GM12878 (cell line): Measurements from ENCODE around the gene CRNKL1. TPM values are rescaled to one million over a fixed set of nuclear protein-coding genes. Genes with fewer than 3 reads are reported as not detected.

ENCODE experiments used
- ATAC-seq: fragments of 200-7000 bp; cut with Tn5 transposase; 3 replicates; pipeline ENCODE4 v1.9.1; 2020; ENCODE audit warnings: mild to moderate bottlenecking, moderate library complexity
- BruUV-seq: library from RNA; stranded (reverse); fragments of 400-500 nt; replicated peaks from 2 replicates; lab custom pipeline; 2021; lab: Mats Ljungman, UMichigan
- CTCF ChIA-PET: fragments of 300-600 bp; sonication (Branson Sonifier 250); formaldehyde crosslinking; extraction: SDS; loops from one replicate; lab custom pipeline; 2021; ENCODE audit warnings: inconsistent platforms; lab: Yijun Ruan, JAX
- POLR2A ChIA-PET: fragments of 350-600 bp; formaldehyde crosslinking; extraction: SDS; loops from one replicate; lab custom pipeline; 2021; ENCODE audit warnings: inconsistent platforms; lab: Charles Lee
- RAD21 ChIA-PET: fragments of 300-600 bp; sonication (Branson Sonifier 250); formaldehyde crosslinking; loops from one replicate; lab custom pipeline; 2023; ENCODE audit warnings: antibody characterized with exemption; ENCODE audit not compliant: unreplicated experiment; lab: Charles Lee
- SMC1A ChIA-PET: fragments of 300-600 bp; sonication (Branson Sonifier 250); formaldehyde crosslinking; loops from one replicate; lab custom pipeline; 2023; ENCODE audit not compliant: unreplicated experiment, uncharacterized antibody; lab: Charles Lee
- DNase-seq: peaks from one replicate; pipeline ENCODE4 v3.0.0-alpha.2; 2011; ENCODE audit warnings: low read depth, low spot score
- FAIRE-seq: peaks from 3 replicates; lab custom pipeline; 2011; peaks lifted over from hg19 to GRCh38; lab: Jason Lieb, UNC
- H2AFZ ChIP-seq: 2 replicates; pipeline ENCODE4 v1.6.0; 2011; ENCODE audit warnings: low read depth, low read length, control low read depth; ENCODE audit not compliant: control insufficient read depth
- H3K27ac ChIP-seq: 2 replicates; pipeline ENCODE4 v1.5.1; 2011; ENCODE audit warnings: control low read depth; ENCODE audit not compliant: control insufficient read depth, insufficient read depth
- H3K27me3 ChIP-seq, 2 experiments: replicated peaks in 1 of 2; 2 replicates each; pipeline versions ENCODE4 v1.6.0 to v1.6.1; 2011; ENCODE audit warnings: low read length in 1 of 2; ENCODE audit not compliant: control insufficient read depth in 2 of 2, insufficient read depth in 2 of 2
- H3K36me3 ChIP-seq, 2 experiments: 2 replicates each; pipeline ENCODE4 v1.5.1; 2011; ENCODE audit warnings: low read length in 1 of 2; ENCODE audit not compliant: control insufficient read depth in 2 of 2, insufficient read depth in 2 of 2
- H3K4me1 ChIP-seq: 2 replicates; pipeline ENCODE4 v1.6.1; 2011; ENCODE audit warnings: mild to moderate bottlenecking, low read length, moderate library complexity, mixed read lengths; ENCODE audit not compliant: control insufficient read depth, insufficient read depth
- H3K4me2 ChIP-seq: 2 replicates; pipeline ENCODE4 v1.6.0; 2011; ENCODE audit warnings: control low read depth; ENCODE audit not compliant: control insufficient read depth, insufficient read depth
- H3K4me3 ChIP-seq: fragments of 200-600 bp; sonication (generic); 2 replicates; pipeline ENCODE4 v1.5.1; 2016
- H3K79me2 ChIP-seq: 2 replicates; pipeline ENCODE4 v1.6.0; 2011; ENCODE audit warnings: low read length; ENCODE audit not compliant: control insufficient read depth, insufficient read depth
- H3K9ac ChIP-seq: 2 replicates; pipeline ENCODE4 v1.8.0; 2011; ENCODE audit warnings: low read length, control low read depth, mixed read lengths; ENCODE audit not compliant: control insufficient read depth, insufficient read depth
- H3K9me3 ChIP-seq: replicated peaks from 3 replicates; pipeline ENCODE4 v1.5.1; 2011; ENCODE audit warnings: mild to moderate bottlenecking, low read length; ENCODE audit not compliant: control insufficient read depth, insufficient read depth
- H4K20me1 ChIP-seq: 2 replicates; pipeline ENCODE4 v1.6.0; 2011; ENCODE audit not compliant: control insufficient read depth, insufficient read depth
- CREB1 ChIP-seq: IDR thresholded peaks from 2 replicates; pipeline ENCODE4 v1.6.1; 2012; ENCODE audit warnings: low read depth, mild to moderate bottlenecking, inconsistent platforms
- EP300 ChIP-seq, 2 experiments: fragments of 150-350 bp in 1 of 2; IDR thresholded peaks; 2 replicates each; pipeline ENCODE4 v1.6.1; 2011 to 2012; ENCODE audit warnings: low read depth in 2 of 2, low read length in 2 of 2, borderline replicate concordance in 1 of 2, improper control_type of control experiment in 1 of 2, inconsistent platforms in 1 of 2; ENCODE audit not compliant: control insufficient read depth in 1 of 2
- HDAC2 ChIP-seq: fragments of 200-600 bp; sonication (generic); IDR thresholded peaks from 2 replicates; pipeline ENCODE4 v1.6.1; 2017
- HDAC6 ChIP-seq: fragments of 200-600 bp; sonication (generic); IDR thresholded peaks from one replicate; pipeline ENCODE4 v1.8.0; 2017; ENCODE audit warnings: antibody characterized with exemption; ENCODE audit not compliant: unreplicated experiment
- MTA2 ChIP-seq: fragments of 450-650 bp; IDR thresholded peaks from 2 replicates; pipeline ENCODE4 v1.6.1; 2016; ENCODE audit warnings: low read depth, mild to moderate bottlenecking, moderate library complexity
- SMC3 ChIP-seq: IDR thresholded peaks from 2 replicates; pipeline ENCODE4 v1.6.1; 2011; ENCODE audit warnings: low read length, improper control_type of control experiment, borderline replicate concordance
- ZNF622 ChIP-seq: fragments of 450-650 bp; IDR thresholded peaks from 2 replicates; pipeline ENCODE4 v1.6.1; 2017; ENCODE audit warnings: mild to moderate bottlenecking, inconsistent platforms
- WGBS: methylation state at CpG from one replicate; pipeline ENCODE4 v1.1.6; 2016; ENCODE audit warnings: low lambda C conversion rate; ENCODE audit not compliant: insufficient replicate concordance, insufficient coverage; ENCODE audit errors: missing lambda C conversion rate; 5-methylcytosine and 5-hydroxymethylcytosine counted together
- in situ Hi-C: fragments of 300-500 bp; cut with MboI; formaldehyde crosslinking; loops from 9 replicates; pipeline ENCODE4 v1.14.3; 2018; ENCODE audit warnings: mixed read lengths
- intact Hi-C: fragments of 100-400 bp; cut with micrococcal nuclease; formaldehyde crosslinking; loops from one replicate; pipeline ENCODE4 v1.14.2; 2022; ENCODE audit not compliant: unreplicated experiment
- polyA plus RNA-seq, 11 experiments: library from polyadenylated mRNA; depleted of rRNA in 4 of 11; unstranded in 6 of 11; stranded (reverse) in 5 of 11; fragments of >200 nt; fragmentation: Nextera tagmentation in 4 of 11; fragmentation: Illumina TruSeq in 1 of 11; extraction: Ambion mirVana in 4 of 11; extraction: Trizol in 1 of 11; gene quantifications; 1 replicate in 1 of 11; 2 replicates in 10 of 11; pipeline versions ENCODE4 v1.2.1 to v1.2.3, GENCODE V29; 2011 to 2016; ENCODE audit warnings: inconsistent platforms in 2 of 11, missing spikeins in 2 of 11, low read depth in 1 of 11
- total RNA-seq, 4 experiments: library from RNA; depleted of rRNA in 3 of 4; stranded (reverse); fragments of >200 nt in 3 of 4; fragmentation: Illumina TruSeq in 1 of 4; extraction: Trizol in 1 of 4; gene quantifications; 2 replicates each; pipeline versions ENCODE4 v1.2.1 to v1.2.3, GENCODE V29; 2013 to 2021
- TF ChIP-seq, protein P1 (sequence below): IDR thresholded peaks from 2 replicates; pipeline ENCODE4 v1.6.1; 2012; ENCODE audit warnings: low read depth, low read length, improper control_type of control experiment

CRNKL1 gene
- total and polyA plus RNA-seq, 10 of the 15 experiments (the other 5 are each of a cell fraction or from before 2014, with no cell fraction given): 9.5 to 28.4 (median 17.5) TPM

DNA sequence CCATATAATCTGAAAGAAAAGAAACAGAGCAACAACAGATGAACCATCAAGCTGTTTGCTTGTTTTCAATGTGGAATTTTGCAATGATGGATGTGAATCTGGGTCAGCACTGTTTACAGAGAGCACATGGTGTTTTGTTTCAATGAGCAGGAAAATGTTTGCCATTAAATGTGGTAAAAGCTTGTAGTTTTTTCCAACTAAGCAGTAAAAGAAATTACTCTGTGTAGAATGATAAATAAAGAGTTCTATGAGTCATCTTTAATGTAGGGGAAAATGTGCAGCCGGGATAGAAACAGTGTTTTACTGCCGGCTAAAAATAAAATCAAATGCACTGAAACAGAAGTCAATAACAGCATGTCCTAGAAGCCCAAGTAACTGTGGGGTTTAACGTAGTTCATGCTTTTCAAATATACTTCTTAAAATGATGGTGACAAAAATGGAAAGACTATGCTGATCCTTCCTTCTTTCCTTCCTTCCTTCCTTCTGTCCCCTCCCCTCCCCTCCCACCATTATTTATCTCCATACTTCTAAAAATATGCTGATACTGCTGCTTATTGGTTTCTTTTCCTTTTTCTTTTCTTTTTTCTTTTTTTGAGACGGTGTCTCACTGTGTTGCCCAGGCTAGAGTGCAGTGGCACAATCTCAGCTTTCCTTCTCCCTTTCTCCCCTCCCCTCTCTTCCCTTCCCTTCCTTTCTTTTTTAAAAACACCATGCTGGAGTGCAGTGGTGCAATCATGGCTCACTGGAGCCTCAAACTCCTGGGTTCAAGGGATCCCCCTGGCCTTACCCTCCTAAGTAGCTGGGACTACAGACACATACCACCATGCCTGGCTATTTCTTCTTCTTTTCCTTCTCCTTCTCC, 41.4 kb downstream of the CRNKL1 start (continued):
- no peak for TF ChIP-seq CREB1
- no peak for TF ChIP-seq EP300 (IDR thresholded peaks at IDR 0.05; ENCODE audit: borderline replicate concordance in 1 of 2, control insufficient read depth in 1 of 2, low read depth in 2 of 2, low read length in 2 of 2)
- TF ChIP-seq ZNF622: no peak

DNA sequence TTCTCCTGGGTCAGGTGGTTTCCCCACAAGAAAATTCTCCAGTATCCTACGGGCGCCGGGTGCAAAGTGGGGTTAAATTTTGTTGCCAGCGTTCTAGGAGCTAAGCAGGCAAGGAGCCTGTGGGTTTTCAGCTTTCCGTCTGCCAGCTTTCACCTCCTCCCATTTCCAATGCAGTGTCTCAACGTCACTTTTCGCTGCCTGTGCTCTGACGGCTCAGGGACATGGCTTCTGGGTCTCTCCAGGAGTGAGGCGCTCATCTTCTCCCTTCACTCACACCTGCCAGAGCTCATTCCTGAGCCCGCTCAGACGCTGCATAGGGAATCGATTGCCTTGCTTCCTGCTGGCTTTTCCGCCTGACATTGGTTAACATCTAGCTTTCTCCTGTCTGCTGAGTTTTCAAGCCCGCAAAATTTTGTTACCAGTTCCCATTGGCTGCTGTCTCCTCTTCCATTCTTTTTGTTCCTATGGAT, 42.4 kb downstream of the CRNKL1 start:
- ATAC-seq: no peak
- ChIA-PET SMC1A (interaction anchor here (1.0 kb wide), 1 partner anchor 224 kb away, joined by 5 read pairs; no protein-coding TSS in a partner anchor), RAD21 (no interaction called here), CTCF (interaction anchor here (1.0 to 2.1 kb wide), 2 partner anchors 107 to 182 kb away, joined by 3 to 6 read pairs; no protein-coding TSS in a partner anchor), POLR2A (no interaction called here)
- DNase-seq: no peak
- H3K4me1 ChIP-seq: no peaks in the 10 kb centered on the region
- no peak overlapping the region for H3K4me3 ChIP-seq
- H3K27me3 ChIP-seq: peaks cover 0 to 2% of the 10 kb centered on the region in 2 experiments; a peak in 2 of 4 replicates
- H3K9me3 ChIP-seq: no peaks in the 10 kb centered on the region
- intact Hi-C loops (no loop called here), in situ Hi-C loops (loop anchor here (5.0 to 25.0 kb wide), 3 partner anchors 53 to 1498 kb away; partner anchors contain the start of genes DTD1 and SEC23B)
- WGBS: 64% methylated on average over 14 of the region's 14 CpGs
- H3K9ac ChIP-seq: no peak overlapping the region
- no peak overlapping the region for H2AFZ ChIP-seq
- no peaks in the 10 kb centered on the region for H3K79me2 ChIP-seq
- no peaks in the 10 kb centered on the region for H4K20me1 ChIP-seq
- no peak overlapping the region for H3K27ac ChIP-seq
- no peak overlapping the region for H3K4me2 ChIP-seq
- FAIRE-seq: no peak
- no TSS peak for BruUV-seq
- H3K36me3 ChIP-seq: no peaks in the 10 kb centered on the region
- TF ChIP-seq SMC3 (no peak), HDAC2 (no peak), HDAC6 (no peak), ZNF622 (no peak), MTA2 (no peak)
- TF ChIP-seq, protein P1, sequence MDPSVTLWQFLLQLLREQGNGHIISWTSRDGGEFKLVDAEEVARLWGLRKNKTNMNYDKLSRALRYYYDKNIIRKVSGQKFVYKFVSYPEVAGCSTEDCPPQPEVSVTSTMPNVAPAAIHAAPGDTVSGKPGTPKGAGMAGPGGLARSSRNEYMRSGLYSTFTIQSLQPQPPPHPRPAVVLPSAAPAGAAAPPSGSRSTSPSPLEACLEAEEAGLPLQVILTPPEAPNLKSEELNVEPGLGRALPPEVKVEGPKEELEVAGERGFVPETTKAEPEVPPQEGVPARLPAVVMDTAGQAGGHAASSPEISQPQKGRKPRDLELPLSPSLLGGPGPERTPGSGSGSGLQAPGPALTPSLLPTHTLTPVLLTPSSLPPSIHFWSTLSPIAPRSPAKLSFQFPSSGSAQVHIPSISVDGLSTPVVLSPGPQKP: no peak
